22Rv1 (cell line): Measurements from ENCODE around the gene CCNT2.

Experiments used
- H3K27ac ChIP-seq: fragments of 450-650 bp; 2 replicates; pipeline ENCODE4 v1.5.1; 2017
- ZFX ChIP-seq: fragments of 450-650 bp; IDR thresholded peaks from 2 replicates; pipeline ENCODE4 v1.6.1; 2017; ENCODE audit warnings: antibody characterized with exemption, borderline replicate concordance
- TF ChIP-seq, protein P1 (sequence below): fragments of 450-650 bp; IDR thresholded peaks from 2 replicates; pipeline ENCODE4 v1.5.1; 2017; ENCODE audit warnings: mild to moderate bottlenecking

Gene CCNT2

GRCh38 chr2:134924912-134925311 lies 6.3 kb downstream of the CCNT2 start:
- TF ChIP-seq, protein P1, sequence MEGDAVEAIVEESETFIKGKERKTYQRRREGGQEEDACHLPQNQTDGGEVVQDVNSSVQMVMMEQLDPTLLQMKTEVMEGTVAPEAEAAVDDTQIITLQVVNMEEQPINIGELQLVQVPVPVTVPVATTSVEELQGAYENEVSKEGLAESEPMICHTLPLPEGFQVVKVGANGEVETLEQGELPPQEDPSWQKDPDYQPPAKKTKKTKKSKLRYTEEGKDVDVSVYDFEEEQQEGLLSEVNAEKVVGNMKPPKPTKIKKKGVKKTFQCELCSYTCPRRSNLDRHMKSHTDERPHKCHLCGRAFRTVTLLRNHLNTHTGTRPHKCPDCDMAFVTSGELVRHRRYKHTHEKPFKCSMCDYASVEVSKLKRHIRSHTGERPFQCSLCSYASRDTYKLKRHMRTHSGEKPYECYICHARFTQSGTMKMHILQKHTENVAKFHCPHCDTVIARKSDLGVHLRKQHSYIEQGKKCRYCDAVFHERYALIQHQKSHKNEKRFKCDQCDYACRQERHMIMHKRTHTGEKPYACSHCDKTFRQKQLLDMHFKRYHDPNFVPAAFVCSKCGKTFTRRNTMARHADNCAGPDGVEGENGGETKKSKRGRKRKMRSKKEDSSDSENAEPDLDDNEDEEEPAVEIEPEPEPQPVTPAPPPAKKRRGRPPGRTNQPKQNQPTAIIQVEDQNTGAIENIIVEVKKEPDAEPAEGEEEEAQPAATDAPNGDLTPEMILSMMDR: no peak
- no peak for TF ChIP-seq ZFX
- no peak overlapping the region for H3K27ac ChIP-seq

DNA sequence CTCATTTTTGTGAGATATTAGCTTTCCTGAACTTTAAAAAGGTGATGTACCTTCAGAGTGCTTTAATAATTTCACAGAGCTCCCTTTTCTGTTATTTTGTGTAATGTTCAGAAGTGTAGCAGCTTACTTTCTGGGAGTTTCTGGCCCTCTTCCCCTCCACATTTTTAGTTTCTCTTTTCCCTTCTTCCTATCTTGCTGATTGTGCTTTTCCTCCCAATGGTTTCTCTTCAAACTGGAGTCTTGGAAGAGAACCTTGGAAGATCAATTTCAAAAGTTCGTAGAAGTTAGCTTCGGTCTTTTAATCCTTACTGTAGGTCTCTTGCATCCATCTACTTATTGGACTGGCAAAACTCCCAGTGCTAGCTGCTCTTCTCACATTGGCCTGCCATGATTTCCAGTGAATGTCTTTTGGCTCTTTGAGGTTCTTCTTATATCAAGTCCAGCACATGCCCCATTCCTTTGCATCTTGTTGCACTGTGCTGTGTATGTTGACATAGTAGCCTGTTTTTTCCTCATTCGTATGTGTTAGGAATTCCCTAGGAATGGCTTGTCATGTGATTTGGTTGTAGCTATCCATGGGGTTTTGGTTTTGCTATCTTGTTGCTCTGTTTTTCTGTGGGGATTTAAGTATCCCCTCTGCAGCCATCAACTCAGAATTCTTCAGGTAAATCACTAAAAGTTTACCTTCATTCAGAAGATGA lies 7.8 kb downstream of the CCNT2 start:
- TF ChIP-seq ZFX: no peak
- TF ChIP-seq, protein P1: no peak
- H3K27ac ChIP-seq: no peak overlapping the region

- H3K27ac ChIP-seq: no peak overlapping the region
- TF ChIP-seq ZFX: no peak
- TF ChIP-seq, protein P1: no peak
Measured at GRCh38 chr2:134927195-134927594, 8.6 kb downstream of the CCNT2 start.

DNA sequence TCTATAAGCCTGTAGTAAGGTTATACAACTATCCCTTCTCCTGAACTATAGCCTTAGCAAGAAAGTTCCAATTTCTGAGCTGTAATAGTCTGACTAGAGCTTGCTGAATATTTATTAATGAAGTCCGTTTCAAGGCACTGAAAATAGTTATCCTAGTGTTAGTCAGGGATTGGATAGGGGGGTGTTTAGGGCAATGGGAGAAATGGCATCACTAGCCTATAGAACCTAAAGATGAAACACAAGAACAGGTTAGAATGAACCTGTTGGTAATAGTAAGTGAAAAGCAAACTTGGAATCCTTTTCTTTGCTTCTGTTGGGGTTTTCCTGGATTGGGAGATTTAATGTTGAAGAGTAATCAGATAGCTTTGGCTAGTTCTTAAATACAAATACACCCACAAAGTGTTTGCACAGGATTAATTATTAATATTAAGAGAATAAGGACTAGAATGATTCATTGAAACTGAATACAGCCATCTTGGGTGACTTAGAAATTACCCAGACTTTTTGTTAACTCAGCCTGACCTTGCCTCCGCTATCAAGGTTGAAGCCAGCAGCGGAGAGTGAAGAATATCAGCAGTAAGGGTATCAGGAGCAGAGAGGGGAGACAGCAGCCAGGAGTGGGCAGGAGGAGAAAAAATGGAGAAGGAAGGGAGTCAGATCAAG lies 14.4 kb downstream of the CCNT2 start:
- no peak for TF ChIP-seq ZFX
- TF ChIP-seq, protein P1: no peak
- peak overlapping the region; percentile 43 for H3K27ac ChIP-seq

- H3K27ac ChIP-seq: peak overlapping the region; percentile 43
- TF ChIP-seq, protein P1: no peak
- no peak for TF ChIP-seq ZFX
Measured at GRCh38 chr2:134933732-134934131, 15.1 kb downstream of the CCNT2 start.

DNA sequence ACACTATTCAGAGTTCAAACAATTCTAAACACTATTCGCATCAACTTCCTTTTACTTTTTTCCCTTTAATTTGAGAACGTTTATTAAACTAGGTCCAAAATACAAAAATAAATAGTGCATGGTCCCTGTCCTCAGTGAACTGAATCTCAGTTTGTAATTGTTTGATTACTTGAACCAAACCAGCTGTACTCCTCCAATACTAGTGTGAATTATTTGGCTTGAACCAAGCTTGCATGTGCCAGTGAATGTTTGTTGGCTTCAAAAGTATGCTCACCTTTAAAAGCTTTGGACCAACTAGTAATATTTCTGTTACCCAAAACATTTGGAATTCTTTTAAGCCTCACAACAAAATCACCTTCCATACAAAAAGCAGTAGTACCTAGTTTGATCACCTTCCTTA lies 15.5 kb downstream of the CCNT2 start:
- TF ChIP-seq ZFX: no peak
- TF ChIP-seq, protein P1: no peak

DNA sequence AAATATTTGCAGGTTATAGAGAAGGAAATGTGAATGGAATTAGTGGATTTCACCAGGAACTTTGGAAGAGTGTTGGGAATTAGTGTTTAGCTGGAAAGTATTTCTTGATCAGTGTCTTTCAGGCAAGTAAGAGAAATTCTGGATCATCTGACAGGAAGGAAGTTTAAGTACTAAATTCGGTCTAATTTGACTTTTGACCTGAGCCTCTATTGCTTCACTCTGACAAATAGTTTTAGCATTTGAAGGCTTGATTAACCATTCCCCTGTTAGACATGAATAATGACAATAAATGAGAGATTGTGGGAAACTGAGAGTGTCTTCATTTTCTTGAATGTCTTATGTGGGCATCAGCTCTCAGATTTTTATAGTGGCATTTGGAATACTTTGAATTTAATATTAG lies 16.0 kb downstream of the CCNT2 start:
- no peak overlapping the region for H3K27ac ChIP-seq
- TF ChIP-seq ZFX: no peak
- TF ChIP-seq, protein P1: no peak

More for the DNA sequence above, 15.5 kb downstream of the CCNT2 start:
- no peak overlapping the region for H3K27ac ChIP-seq
